AG04449 (cell line): ENCODE data around the gene NNMT.

Experiments
- CTCF ChIA-PET: fragments of 350-600 bp; formaldehyde crosslinking; extraction: SDS; loops from one replicate; lab custom pipeline; 2021; ENCODE audit warnings: antibody characterized with exemption; lab: Yijun Ruan, JAX
- POLR2A ChIA-PET: fragments of 400-600, 350-600 bp; formaldehyde crosslinking; extraction: SDS; loops from one replicate; lab custom pipeline; 2020; ENCODE audit warnings: antibody characterized with exemption, inconsistent platforms; lab: Yijun Ruan, JAX
- DNase-seq: peaks from one replicate; pipeline ENCODE4 v3.0.0-alpha.2; 2010; ENCODE audit warnings: low read depth, low spot score
- H3K4me3 ChIP-seq: 2 replicates; pipeline ENCODE4 v1.5.1; 2011; ENCODE audit warnings: low read depth, mild to moderate bottlenecking, control low read depth, low read length
- TF ChIP-seq, protein P1 (sequence below): IDR thresholded peaks from one replicate; pipeline ENCODE4 v1.5.1; 2011; ENCODE audit warnings: mild to moderate bottlenecking, moderate library complexity, low read length, control low read depth, inconsistent platforms; ENCODE audit not compliant: insufficient read depth; ENCODE audit errors: missing control alignments

The NNMT gene

GRCh38 chr11:114309517-114309916 is 13.3 kb downstream of the NNMT start:
- POLR2A ChIA-PET = interaction anchor here (0.6 to 3.6 kb wide), 2 partner anchors 14 to 42 kb away, joined by 3 to 37 read pairs; partner anchors contain the start of gene NNMT
- DNase-seq = no peak
- no peak overlapping the region for H3K4me3 ChIP-seq
- TF ChIP-seq, protein P1, sequence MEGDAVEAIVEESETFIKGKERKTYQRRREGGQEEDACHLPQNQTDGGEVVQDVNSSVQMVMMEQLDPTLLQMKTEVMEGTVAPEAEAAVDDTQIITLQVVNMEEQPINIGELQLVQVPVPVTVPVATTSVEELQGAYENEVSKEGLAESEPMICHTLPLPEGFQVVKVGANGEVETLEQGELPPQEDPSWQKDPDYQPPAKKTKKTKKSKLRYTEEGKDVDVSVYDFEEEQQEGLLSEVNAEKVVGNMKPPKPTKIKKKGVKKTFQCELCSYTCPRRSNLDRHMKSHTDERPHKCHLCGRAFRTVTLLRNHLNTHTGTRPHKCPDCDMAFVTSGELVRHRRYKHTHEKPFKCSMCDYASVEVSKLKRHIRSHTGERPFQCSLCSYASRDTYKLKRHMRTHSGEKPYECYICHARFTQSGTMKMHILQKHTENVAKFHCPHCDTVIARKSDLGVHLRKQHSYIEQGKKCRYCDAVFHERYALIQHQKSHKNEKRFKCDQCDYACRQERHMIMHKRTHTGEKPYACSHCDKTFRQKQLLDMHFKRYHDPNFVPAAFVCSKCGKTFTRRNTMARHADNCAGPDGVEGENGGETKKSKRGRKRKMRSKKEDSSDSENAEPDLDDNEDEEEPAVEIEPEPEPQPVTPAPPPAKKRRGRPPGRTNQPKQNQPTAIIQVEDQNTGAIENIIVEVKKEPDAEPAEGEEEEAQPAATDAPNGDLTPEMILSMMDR = no peak
- CTCF ChIA-PET = interaction anchor here (0.9 to 3.8 kb wide), 6 partner anchors 7 to 141 kb away, joined by 3 to 19 read pairs (median 3); no protein-coding TSS in a partner anchor

- CTCF ChIA-PET = interaction anchor here (0.9 to 3.8 kb wide), 6 partner anchors 7 to 140 kb away, joined by 3 to 19 read pairs (median 3); no protein-coding TSS in a partner anchor
- DNase-seq = no peak
- POLR2A ChIA-PET = interaction anchor here (3.6 kb wide), 1 partner anchor 14 kb away, joined by 37 read pairs; the partner anchor contains the start of gene NNMT
- TF ChIP-seq, protein P1 = no peak
- H3K4me3 ChIP-seq = no peak overlapping the region
Observed at GRCh38 chr11:114310095-114310494, 13.9 kb downstream of the NNMT start.

DNA sequence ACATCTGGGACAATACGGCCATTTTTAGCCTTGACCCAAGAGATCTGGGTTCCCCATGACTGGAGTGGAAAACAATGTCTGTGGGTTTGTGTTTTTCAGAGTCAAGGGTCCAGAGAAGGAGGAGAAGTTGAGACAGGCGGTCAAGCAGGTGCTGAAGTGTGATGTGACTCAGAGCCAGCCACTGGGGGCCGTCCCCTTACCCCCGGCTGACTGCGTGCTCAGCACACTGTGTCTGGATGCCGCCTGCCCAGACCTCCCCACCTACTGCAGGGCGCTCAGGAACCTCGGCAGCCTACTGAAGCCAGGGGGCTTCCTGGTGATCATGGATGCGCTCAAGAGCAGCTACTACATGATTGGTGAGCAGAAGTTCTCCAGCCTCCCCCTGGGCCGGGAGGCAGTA is 15.7 kb downstream of the NNMT start:
- no peak for DNase-seq
- ChIA-PET POLR2A (no interaction called here), CTCF (no interaction called here)
- TF ChIP-seq, protein P1 = no peak
- no peak overlapping the region for H3K4me3 ChIP-seq

DNA sequence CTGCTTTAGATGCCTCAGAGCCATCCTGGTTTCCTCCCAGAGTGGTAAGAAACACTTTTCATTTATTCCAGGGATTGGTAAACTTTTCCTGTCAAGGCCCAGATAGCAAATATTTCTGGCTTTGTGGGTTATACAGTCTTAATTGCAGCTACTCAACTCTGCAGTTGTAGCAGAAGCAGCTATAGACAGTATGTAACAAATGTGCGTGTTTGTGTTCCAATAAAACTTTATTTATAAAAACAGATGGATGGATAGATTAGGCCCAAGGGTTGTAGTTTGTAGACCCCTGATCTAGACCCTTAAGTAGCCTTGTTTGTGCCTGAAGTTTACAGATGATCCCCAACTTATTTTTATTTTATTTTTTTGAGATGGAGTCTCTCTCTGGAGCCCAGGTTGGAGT is 17.9 kb downstream of the NNMT start:
- no peak for DNase-seq
- ChIA-PET CTCF (interaction anchor here (1.0 to 1.9 kb wide), 4 partner anchors 8 to 34 kb away, joined by 3 to 7 read pairs (median 4); no protein-coding TSS in a partner anchor), POLR2A (no interaction called here)
- H3K4me3 ChIP-seq = no peak overlapping the region
- TF ChIP-seq, protein P1 = no peak

GRCh38 chr11:114315749-114316368 is 19.7 kb downstream of the NNMT start:
- TF ChIP-seq, protein P1 = no peak
- no peak for DNase-seq
- H3K4me3 ChIP-seq = no peak overlapping the region
- ChIA-PET POLR2A (interaction anchor here (0.7 to 1.0 kb wide), 2 partner anchors 20 to 83 kb away, joined by 3 read pairs; partner anchors contain the start of gene NNMT), CTCF (interaction anchor here (0.7 to 2.2 kb wide), 5 partner anchors 8 to 131 kb away, joined by 3 to 19 read pairs (median 4); no protein-coding TSS in a partner anchor)
